Middle frontal gyrus (tissue), 1 donor: Measurements from ENCODE around the gene MROH2A.

Experiments used
- DNase-seq: peaks from one replicate; pipeline ENCODE4 v3.0.0-alpha.2; 2015; ENCODE audit warnings: low spot score; ENCODE audit errors: extremely low spot score

MROH2A gene

DNA sequence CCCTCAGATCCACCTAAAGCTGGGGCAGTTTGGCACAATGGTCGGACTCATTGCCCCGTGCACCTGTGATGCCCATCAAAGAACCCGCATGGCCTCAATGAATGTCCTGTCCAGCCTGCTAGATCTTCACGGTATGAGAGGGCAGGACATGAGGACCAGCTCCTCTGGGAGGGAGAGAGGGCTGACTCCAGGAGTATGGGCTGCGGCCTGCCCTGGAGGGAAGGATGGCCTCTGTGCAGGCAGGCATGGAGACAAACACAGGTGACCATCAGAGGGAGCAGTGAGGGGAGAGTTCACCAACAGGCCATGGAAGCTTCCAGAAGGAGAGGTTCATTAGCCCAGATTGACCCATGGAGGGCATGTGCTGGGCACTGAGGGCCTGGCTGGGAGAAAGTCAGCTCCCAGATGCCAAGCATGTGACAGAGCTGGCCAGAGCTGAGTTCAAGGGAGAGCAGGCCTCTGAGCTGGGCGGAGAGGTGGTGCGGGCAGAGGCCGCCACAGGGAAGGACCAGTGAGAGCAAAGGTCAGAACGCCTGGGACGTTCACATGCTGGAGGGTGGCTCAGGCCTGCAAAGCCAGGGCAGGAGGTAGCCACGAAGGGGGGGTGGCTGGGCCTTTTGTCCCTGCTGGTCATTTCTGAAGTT lies 40.0 kb downstream of the MROH2A start:
- no peak for DNase-seq

GRCh38 chr2:233818639-233819621 lies 40.8 kb downstream of the MROH2A start:
- DNase-seq: no peak

GRCh38 chr2:233819884-233820773 lies 42.0 kb downstream of the MROH2A start:
- no peak for DNase-seq

GRCh38 chr2:233820774-233821105 lies 42.6 kb downstream of the MROH2A start:
- no peak for DNase-seq

GRCh38 chr2:233821196-233821595 lies 43.1 kb downstream of the MROH2A start:
- no peak for DNase-seq

DNA sequence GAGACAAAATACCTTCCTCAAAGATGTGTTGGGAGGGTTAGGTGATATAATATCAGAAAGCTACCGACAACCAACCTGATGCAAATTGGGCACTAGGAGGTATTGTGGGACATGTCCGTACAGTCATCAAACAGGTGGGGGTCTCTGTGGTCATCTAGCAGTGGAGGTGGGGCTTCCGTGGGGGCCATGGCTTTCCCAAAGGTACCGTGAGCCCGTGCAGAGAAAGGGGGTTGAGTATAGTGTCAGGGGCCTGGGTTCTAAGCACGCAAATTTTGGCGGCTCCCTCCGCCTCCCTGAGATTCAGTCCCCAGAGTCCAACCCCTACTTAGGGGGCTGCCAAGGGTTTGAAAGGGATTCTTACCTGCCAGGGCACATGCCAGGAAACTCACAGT lies 43.6 kb downstream of the MROH2A start:
- DNase-seq: no peak

DNA sequence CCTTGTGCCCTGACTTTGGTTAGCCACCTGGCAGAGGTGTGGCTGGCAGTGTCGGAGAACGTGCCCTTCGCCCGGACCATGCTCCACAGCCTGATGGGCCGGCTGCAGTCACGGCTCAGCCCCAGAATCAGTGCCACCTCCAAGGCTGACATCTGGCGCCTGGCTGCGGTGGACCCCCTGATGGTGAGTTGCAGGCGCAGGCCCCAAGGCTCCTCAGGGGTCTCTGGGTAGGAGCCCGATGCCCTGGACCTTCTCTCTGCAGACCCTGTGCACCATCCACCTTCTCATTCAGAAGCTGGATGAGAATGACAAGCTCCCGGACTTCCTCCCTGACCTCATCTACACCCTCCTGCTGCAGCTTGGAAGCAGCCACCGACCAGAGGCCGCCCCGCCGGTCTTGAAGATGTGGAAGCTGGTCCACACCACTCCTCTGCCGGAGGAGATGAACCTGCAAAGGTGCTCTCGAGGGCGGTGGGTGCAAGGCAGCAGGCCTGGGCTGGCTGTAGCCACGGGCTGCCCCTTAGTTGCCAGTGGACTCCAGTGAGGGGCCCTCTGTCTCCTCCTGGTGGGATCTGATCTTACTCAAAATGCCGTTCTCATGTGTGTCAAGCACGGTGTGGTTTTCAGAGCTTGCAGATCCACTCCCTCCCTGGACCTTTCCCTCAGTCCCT lies 44.1 kb downstream of the MROH2A start:
- DNase-seq: no peak

DNA sequence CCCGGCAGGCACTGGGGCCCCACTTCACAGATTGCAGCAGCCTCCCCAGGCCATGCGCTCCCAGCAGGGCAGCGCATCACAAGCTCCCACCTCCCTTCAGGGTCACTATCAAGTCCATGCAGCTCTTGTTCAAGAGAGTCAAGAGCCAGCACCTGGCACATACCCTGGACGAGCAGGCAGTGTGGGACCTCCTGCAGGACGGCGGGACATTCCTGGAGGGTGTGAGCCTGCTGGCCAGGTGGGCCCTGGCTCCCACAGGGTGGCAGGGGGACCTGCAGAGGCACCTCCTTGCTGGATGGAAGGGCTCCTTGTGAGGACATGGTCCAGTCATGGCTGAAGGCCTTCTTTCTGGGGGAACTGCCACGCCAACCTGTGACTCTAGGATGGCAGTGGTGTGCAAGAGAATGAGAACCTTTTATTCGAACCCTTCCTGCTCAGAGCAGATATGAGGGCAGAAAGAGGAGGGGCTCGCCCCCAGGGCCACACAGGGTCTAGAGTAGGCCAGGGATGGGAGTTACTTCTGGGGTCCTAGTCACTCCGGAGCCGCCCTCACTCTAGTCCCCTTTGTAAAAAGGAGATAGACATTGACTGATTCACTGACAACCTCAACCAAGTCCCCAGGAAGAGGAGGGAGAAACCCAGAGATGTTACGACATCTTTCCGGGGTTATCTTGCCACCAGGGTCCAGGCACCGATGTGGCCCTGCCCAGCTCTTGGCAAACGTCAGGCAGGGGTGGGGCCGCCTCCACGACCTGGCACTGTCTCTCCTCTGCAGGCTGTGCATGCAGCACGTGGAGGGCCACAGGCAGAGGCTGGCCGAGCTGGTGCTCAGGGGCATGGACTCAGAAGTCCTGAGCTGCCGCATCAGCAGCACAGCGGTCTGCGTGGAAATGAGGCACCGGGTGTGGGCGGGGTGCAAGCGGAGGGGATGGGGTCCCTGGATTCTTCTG lies 44.9 kb downstream of the MROH2A start:
- no peak for DNase-seq

DNA sequence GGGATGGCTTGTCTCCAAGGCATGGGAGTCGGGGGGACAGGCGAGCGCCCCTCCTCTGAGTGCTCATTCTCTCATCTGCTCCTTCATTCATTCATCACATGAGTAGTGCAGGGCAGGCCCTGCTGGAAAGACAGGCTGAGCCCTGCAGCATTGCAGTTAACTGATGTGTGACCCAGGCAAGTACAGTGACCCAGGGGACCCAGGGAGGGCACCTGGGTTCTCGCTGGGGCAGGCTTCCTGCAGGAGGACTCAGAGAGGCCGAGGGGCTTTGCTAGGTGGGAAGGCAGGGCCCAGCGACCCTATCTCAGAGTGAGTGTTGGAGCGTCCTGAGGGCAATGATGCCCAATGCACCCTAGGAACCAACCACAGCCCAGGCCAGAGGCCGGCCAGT lies 45.6 kb downstream of the MROH2A start:
- DNase-seq: no peak

GRCh38 chr2:233824373-233824772 lies 46.2 kb downstream of the MROH2A start:
- DNase-seq: no peak

GRCh38 chr2:233828546-233829192 lies 50.5 kb downstream of the MROH2A start:
- no peak for DNase-seq

DNA sequence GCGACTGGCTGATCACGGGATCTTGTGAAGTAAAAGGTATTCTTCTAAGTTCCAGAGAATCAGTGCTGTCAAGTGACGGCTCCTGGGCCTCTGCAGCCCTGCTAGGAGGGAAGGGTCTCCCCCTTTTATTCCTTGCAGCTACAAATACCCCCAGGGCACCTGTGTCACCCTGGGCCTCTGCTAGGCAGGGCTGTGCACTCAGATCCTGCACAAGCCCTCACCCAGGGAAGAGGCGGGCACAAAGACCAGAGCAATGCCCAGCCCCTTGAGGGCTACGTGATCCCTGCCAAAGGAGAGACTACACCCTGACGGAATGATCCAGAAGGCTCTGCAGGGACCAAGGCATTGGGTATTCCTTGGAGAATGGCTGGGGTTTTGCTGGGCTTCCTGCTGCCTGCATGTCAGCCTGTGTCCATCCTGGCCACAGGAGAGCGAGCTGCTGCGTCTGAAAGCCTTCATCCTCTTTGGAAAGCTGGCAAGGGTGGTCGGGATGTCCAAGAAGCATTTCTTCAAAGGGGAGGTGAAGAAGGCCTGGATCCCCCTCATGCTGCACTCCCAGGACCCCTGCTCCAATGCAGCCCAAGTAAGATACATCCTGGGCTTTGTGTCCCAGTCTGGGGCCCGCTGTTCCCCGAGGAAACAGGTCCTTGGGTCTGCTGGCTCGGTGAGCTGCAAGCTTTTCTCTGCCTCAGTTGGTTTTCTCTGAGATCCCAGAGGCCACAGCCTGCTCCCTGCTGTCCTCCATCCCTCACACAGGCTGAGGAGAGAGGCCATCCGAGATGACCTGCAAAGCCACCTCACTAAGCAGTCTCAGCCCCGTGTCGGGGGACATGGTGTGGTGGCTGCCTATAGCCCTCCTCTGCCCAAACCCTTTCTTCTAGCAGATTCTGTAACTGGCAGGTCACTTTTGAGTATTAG lies 51.3 kb downstream of the MROH2A start:
- DNase-seq: no peak

DNA sequence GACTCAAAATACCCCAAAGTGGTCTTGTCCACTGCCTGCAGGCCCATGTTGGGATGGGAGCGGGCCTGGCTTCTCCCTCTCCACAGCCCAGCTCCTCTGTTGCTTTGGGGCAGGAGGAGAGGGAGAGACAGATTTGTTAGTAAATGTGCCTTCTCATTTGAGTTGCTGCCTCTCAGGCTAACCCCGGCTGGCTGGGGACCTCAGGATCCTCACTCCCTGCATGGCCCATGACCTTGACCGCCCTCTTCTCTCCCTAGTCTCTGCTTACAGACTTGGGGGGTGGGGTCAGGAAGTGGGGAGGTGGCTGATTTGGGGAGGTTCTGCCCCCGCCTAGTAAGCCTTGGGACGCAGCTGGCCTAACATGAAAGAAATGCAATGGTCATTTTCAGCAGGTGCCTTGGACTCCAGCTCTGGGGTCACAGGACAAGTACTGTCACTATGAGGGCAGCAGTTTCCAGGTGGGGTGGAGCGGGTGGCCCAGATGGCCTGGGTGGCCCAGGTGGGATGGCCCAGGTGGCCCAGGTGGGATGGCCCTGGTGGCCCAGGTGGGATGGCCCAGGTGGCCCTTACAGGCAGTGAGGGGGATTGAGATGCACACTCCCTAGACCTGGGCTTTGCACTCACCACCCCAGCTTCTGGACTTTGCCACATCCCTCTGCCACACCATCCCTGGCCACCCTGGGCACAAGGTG lies 52.1 kb downstream of the MROH2A start:
- DNase-seq: no peak

GRCh38 chr2:233831011-233831721 lies 53.0 kb downstream of the MROH2A start:
- DNase-seq: no peak

- no peak for DNase-seq
Observed at GRCh38 chr2:233831861-233832260, 53.7 kb downstream of the MROH2A start.

DNA sequence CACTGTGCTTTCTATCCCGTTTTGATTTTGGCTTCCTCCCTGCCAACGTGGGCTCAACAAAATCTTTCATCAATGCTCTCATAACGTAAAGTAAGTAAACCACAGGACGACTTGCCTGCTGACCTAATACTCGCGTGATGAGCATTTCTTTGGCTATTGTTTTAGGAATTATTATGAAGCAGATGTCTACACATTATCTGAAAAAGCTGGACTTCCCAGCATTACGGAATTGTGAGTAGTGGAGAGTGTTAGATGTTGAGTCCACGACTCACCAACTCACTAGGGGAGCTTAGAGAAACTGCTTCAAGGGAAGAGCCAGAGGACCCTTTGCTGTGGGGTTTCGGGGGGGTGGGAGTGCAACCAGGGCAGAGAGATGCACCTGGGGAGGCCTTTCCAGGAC lies 54.3 kb downstream of the MROH2A start:
- DNase-seq: no peak

GRCh38 chr2:233832869-233833311 lies 54.8 kb downstream of the MROH2A start:
- no peak for DNase-seq
